HG03159 (cell line): ENCODE results near the gene MFGE8.
A peak's percentile ranks its signal among the peaks of the same experiment; 100 is the strongest.

Experiments
- ATAC-seq: cut with Tn5 transposase; IDR thresholded peaks from one replicate; pipeline ENCODE4 v1.9.1; 2021; ENCODE audit warnings: mild to moderate bottlenecking, moderate library complexity; ENCODE audit not compliant: unreplicated experiment

MFGE8 gene

DNA sequence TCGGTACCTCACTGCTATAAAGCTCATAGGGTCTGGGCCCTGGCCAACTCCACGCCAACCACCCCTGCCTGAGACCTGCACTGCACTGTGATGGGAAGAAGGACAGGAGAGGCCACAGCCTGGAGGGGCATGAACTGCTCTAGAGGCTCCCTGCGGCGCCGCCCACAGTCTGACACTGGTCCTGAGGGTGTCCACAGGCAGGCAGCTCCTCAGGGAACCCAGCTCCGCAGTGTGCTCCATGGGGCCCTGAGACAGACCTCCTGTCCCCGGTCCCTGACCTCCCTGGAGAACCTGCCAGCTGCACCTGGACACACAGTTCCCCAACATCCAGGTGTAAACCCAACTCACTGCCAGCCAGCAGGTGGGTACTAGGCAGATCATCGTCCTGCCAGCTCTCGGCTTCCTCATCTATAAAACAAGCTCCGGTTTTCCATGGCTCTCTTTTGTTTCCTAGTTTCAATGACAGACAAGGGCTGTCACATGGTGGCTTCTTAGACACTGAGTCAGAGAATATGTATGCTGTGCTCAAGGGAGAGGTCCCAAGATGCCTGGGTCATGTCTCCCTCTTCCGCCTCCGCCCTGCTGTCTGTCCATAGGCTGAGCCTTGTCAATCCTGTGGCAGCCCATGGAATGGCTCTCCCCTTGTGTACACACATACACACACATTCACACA is 12.7 kb downstream of the MFGE8 start:
- ATAC-seq, result no peak

- no peak for ATAC-seq
Measured at GRCh38 chr15:88899251-88899650, 13.9 kb downstream of the MFGE8 start.

DNA sequence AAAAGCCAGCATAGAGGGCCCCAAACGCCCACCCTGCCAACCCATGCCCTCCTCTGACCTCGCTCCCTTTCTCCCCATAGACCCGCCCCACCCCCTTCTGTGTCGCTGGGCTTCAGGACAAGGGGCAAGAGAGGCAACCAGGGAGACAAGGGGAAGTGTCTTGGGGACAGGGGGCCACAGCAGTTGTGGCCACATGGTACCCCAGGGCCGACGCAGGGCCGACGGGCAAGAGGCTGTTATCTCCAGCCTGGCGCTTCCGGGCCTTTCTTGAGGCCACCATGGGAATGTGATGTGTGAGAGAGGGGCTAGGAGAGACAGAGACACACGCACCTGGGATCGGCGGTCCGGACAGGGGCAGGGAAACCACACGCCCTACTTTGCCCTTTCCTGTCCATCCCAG is 14.4 kb downstream of the MFGE8 start:
- no peak for ATAC-seq

DNA sequence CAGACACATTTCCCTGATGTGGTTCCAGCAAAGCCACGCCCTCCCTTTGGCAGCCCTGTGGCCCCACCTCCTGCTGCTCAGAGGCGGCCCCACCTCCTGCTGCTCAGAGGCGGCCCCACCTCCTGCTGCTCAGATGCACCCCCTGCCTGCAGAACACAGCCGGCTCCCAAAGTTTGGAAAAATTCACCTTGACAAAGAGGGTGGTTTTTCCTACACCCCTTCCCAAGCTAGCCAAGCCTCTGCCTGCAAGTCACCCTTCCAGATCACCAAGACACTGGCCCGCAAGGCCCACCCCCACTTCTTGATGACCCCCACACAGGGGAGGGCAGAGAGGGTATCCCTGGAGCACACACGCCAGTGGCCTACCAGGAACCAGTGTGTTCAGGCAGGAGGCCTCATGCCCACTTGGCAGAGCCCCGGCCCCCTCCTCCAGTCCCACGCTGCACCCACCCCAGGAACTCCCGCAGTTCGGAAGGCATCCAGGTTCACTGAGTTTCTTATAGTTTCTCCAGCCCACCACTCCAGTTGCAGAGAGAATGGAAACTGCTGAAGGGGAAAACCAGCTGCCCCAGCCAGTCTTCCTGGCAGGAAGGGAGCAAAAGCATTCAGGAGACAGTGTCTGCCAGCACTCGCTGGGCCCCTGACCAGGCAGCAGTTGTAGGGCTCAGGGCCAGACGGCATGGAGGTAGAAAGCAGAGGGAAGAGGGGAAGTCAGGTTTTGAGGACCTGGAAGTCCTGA is 15.6 kb downstream of the MFGE8 start:
- no peak for ATAC-seq

GRCh38 chr15:88897142-88897455 is 16.1 kb downstream of the MFGE8 start:
- no peak for ATAC-seq

GRCh38 chr15:88896333-88897033 is 16.7 kb downstream of the MFGE8 start:
- no peak for ATAC-seq

DNA sequence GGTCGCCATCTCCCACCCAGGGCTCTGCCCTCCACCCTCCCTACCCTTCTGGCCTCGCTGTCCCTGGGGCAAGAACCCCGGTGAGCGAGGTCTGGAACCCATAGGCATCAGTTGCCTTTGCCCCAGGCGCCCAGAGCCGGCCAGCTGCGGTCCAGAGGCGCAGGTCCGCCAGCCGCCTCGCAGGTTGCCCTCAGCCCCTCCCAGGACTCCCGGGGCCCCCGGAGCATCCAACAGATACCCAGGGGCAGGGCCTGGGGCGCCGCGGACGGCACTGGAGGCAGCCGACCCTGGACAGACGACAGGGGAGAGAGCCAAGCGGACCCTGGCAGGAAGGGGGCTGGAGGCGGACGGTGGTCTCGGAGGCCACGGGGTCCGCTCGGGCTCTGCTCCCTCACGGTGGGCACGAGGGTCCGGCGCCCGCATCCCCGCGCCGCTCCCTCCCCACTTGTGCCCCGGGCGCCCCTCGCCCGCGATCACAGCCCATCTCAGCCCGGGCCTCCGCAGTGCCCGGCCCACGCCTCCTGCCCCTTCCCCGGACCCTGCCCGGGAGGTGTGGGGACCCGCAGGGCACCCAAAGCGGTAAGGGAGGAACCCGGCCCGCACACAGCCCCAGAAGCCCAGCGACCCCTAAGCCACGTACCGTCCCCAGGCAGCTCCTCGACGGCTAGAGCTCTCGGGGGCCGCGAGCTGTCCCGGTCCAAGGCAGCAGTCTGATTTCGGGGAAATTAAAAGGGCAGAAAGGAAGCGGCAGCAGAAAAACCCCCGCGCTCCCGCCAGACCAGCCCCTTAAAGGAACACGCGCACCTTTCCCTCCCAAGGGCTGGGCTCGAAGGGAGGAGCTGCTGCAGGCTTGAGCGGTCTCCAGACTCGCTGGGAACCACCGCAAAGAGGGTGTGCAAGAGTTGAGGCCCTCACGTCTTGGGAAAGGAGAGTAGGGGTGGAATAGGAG is 18.1 kb downstream of the MFGE8 start, which contains the start of gene HAPLN3:
Gene HAPLN3 (minus strand): TSS at position 726 of the 949 bp plus-strand sequence. CDS start 8,246 bp downstream, outside the sequence.
- ATAC-seq, result peak; percentile 47

GRCh38 chr15:88894348-88894818 is 18.8 kb downstream of the MFGE8 start:
- peak; percentile 55 for ATAC-seq

DNA sequence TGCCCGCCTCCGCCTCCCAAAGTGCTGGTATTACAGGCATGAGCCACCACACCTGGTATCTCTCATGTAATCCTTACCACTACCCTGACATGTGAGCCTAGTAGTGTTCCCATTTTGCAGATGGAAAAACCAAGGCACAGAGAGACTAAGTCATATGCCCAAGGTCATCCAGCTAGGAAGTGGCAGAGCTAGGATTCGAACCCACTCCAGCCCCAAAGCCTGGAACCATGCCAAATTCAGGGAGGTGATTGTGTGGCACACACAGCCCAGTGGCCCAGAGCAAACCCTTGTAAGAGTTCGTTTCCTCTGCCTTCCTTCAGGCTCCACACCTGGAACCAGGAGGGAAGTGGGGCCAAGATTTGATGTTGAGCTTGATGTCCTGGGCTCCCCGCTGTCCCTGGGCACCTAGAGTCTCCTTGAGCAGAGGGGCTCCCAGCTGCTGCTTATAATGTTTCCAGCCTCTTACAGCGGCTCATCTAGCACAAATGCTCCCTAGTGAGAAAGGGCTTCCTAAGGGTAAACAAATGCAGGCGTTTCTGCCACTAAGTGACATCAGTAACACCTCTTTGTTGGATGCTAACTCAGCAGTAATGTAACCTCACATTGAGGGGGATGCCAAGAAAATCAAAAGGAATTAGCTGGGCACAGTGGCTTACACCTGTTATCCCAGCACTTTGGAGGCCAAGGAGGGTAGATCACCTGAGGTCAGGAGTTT is 21.5 kb downstream of the MFGE8 start:
- no peak for ATAC-seq

GRCh38 chr15:88890495-88890894 is 22.7 kb downstream of the MFGE8 start:
- ATAC-seq, result no peak

GRCh38 chr15:88888719-88889118 is 24.5 kb downstream of the MFGE8 start:
- no peak for ATAC-seq

- no peak for ATAC-seq
Measured at GRCh38 chr15:88887068-88887580, 26.1 kb downstream of the MFGE8 start.

DNA sequence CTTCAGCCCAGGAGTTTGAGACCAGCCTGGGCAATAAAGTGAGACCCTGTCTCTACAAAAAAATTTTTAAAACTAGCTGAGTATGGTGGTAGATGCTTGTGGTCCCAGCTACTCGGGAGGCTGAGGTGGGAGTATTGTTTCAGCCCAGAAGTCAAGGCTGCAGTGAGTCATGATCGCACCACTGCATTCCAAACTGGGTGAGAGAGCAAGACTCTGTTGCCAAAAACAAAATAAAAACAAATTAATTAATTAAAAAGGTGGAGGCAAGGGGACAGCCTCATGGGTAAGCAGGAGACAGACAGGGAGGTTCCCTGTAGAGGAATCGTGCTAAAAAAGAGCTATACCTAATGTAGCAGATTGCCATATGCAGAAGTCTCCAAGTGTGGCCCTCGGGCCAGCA is 30.4 kb downstream of the MFGE8 start:
- no peak for ATAC-seq

DNA sequence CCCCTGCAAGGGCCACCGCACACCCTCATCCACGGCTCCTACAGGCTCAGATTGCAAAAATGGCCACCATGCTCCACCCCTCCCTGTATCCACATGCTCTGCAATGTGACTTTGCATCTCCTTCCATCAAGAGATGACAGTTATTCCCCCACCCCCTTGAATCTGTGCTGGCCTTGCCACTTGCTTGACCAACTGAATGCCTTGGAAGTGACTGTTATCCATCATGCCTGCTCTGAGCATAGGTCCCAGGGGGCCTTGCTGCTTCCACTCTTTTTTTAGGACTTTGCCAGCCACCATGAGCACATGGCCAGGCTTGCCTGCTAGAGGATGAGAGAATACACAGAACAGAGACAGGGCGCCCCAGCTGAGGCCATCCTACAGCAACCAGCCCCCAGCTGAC is 31.4 kb downstream of the MFGE8 start:
- ATAC-seq, result no peak

DNA sequence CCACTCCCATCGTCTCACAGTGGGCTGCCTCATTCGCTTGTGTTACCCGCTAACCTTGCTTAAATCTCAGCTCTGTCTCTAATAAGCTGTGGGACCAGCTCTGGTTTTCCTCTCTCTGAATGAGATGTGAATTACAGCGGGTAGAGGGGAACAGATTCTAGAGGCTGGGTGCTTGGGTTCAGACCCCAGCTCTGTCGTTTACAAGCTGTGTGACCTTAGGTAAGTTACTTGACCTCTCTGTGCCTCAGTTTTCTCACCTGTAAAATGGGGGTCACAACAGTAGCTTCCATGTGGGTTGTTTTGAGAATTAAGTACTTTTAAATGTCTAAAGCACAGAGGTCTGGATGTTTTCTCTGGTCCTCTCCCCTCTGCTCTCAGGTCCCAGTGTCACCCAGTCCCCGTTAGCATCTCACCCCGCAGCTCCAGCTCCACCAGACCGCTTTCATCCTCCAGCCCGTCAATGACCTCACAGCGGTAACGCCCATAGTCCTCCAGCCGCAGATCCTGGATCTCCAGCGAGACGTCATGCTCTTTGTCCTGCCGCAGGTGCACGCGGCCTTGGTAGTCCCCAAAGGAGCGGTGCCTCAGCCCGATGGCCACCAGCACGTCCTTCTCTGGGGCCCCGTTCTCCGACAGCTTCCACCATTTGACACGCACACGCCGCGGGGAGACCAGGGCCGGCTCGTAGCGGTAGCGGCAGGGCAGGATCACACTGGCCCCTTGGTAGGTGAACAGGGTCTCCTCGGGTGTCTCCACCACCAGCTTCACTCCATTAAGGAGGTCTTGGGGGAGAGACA is 32.0 kb downstream of the MFGE8 start:
- no peak for ATAC-seq

- ATAC-seq, result peak; percentile 79
Measured at GRCh38 chr15:88878720-88879184, 34.4 kb downstream of the MFGE8 start.

GRCh38 chr15:88877906-88878305 is 35.3 kb downstream of the MFGE8 start:
- no peak for ATAC-seq

GRCh38 chr15:88877415-88877814 is 35.8 kb downstream of the MFGE8 start:
- ATAC-seq, result no peak

GRCh38 chr15:88876573-88876972 is 36.6 kb downstream of the MFGE8 start:
- no peak for ATAC-seq
